HG02884 (cell line): ENCODE results near the gene MEOX1.

Source experiments
- ATAC-seq: cut with Tn5 transposase; IDR thresholded peaks from one replicate; pipeline ENCODE4 v1.9.1; 2021; ENCODE audit warnings: mild to moderate bottlenecking, moderate library complexity; ENCODE audit not compliant: unreplicated experiment

The MEOX1 gene

GRCh38 chr17:43683928-43684653 lies 22.4 kb upstream of the MEOX1 start:
- ATAC-seq: no peak

- no peak for ATAC-seq
These were observed 18.7 kb upstream of the MEOX1 start for GRCh38 chr17:43680461-43680860.

GRCh38 chr17:43679911-43680310 lies 18.2 kb upstream of the MEOX1 start:
- no peak for ATAC-seq

GRCh38 chr17:43679401-43679800 lies 17.7 kb upstream of the MEOX1 start:
- no peak for ATAC-seq

GRCh38 chr17:43676471-43676870 lies 14.7 kb upstream of the MEOX1 start:
- ATAC-seq: no peak

GRCh38 chr17:43674394-43674793 lies 12.7 kb upstream of the MEOX1 start:
- no peak for ATAC-seq

GRCh38 chr17:43673516-43674323 lies 12.0 kb upstream of the MEOX1 start:
- no peak for ATAC-seq

- no peak for ATAC-seq
These were observed 10.2 kb upstream of the MEOX1 start for GRCh38 chr17:43671755-43672519.

GRCh38 chr17:43671031-43671692 lies 9.4 kb upstream of the MEOX1 start:
- no peak for ATAC-seq

- ATAC-seq: no peak
These were observed 8.9 kb upstream of the MEOX1 start for GRCh38 chr17:43670645-43671030.

- no peak for ATAC-seq
These were observed 8.4 kb upstream of the MEOX1 start for GRCh38 chr17:43669971-43670644.

- ATAC-seq: no peak
These were observed 6.2 kb upstream of the MEOX1 start for GRCh38 chr17:43667947-43668348.

GRCh38 chr17:43667506-43667905 lies 5.8 kb upstream of the MEOX1 start:
- ATAC-seq: no peak

- ATAC-seq: no peak
These were observed 4.2 kb upstream of the MEOX1 start for GRCh38 chr17:43665937-43666236.

GRCh38 chr17:43665084-43665936 lies 3.6 kb upstream of the MEOX1 start:
- ATAC-seq: no peak

GRCh38 chr17:43664096-43664495 lies 2.4 kb upstream of the MEOX1 start:
- ATAC-seq: no peak

GRCh38 chr17:43663383-43663782 lies 1.7 kb upstream of the MEOX1 start:
- no peak for ATAC-seq

- no peak for ATAC-seq
These were observed 855 bp upstream of the MEOX1 start for GRCh38 chr17:43662413-43663141.

GRCh38 chr17:43660816-43661493 lies 767 bp downstream of the MEOX1 start:
- no peak for ATAC-seq
